ENCODE measurements around the gene CCDC9.

The CCDC9 gene

GRCh38 chr19:47256693-47257410 is 527 bp downstream of the CCDC9 start:
- H3K4me3 ChIP-seq (ENCODE audit: low read depth, low read length), result peak overlapping the region; percentile 89
- H3K9ac ChIP-seq, result no peak overlapping the region
- no peaks in the 10 kb centered on the region for H3K36me3 ChIP-seq (ENCODE audit: control insufficient read depth, insufficient read depth, low read length)
- TF ChIP-seq CTCF (IDR thresholded peaks at IDR 0.05), result no peak
- H3K27ac ChIP-seq, result peak overlapping the region; percentile 82
- no peaks in the 10 kb centered on the region for H3K9me3 ChIP-seq (ENCODE audit: control insufficient read depth, low read length)
- H2AFZ ChIP-seq, result peak overlapping the region; percentile 81
- H3K27me3 ChIP-seq (ENCODE audit: control insufficient read depth, insufficient read depth, low read length), result no peaks in the 10 kb centered on the region
- peak overlapping the region; percentile 28 for H3K4me2 ChIP-seq (ENCODE audit: low read length)
- H3K4me1 ChIP-seq, result peaks cover 9% of the 10 kb centered on the region
- peaks cover 18% of the 10 kb centered on the region for H3K79me2 ChIP-seq

GRCh38 chr19:47257411-47258169 is 1.3 kb downstream of the CCDC9 start:
- Histone ChIP-seq H3K4me3 (ENCODE audit: low read depth, low read length) (peak overlapping the region; percentile 55), H3K9me3 (ENCODE audit: control insufficient read depth, low read length) (no peaks in the 10 kb centered on the region), H3K79me2 (peaks cover 18% of the 10 kb centered on the region), H2AFZ (peak overlapping the region; percentile 81), H3K27ac (peak overlapping the region; percentile 82), H3K4me2 (ENCODE audit: low read length) (peak overlapping the region; percentile 62), H3K36me3 (ENCODE audit: control insufficient read depth, insufficient read depth, low read length) (no peaks in the 10 kb centered on the region), H3K9ac (no peak overlapping the region), H3K27me3 (ENCODE audit: control insufficient read depth, insufficient read depth, low read length) (no peaks in the 10 kb centered on the region), H3K4me1 (peaks cover 9% of the 10 kb centered on the region)
- no peak for TF ChIP-seq CTCF (IDR thresholded peaks at IDR 0.05)

- no peaks in the 10 kb centered on the region for H3K9me3 ChIP-seq (ENCODE audit: control insufficient read depth, low read length)
- no peak overlapping the region for H3K4me2 ChIP-seq (ENCODE audit: low read length)
- peaks cover 9% of the 10 kb centered on the region for H3K4me1 ChIP-seq
- no peaks in the 10 kb centered on the region for H3K27me3 ChIP-seq (ENCODE audit: control insufficient read depth, insufficient read depth, low read length)
- peaks cover 18% of the 10 kb centered on the region for H3K79me2 ChIP-seq
- H3K9ac ChIP-seq, result no peak overlapping the region
- no peak for TF ChIP-seq CTCF (IDR thresholded peaks at IDR 0.05)
- no peak overlapping the region for H3K4me3 ChIP-seq (ENCODE audit: low read depth, low read length)
- no peak overlapping the region for H2AFZ ChIP-seq
- H3K36me3 ChIP-seq (ENCODE audit: control insufficient read depth, insufficient read depth, low read length), result no peaks in the 10 kb centered on the region
- H3K27ac ChIP-seq, result peak overlapping the region; percentile 82
Observed at GRCh38 chr19:47258434-47258833, 2.1 kb downstream of the CCDC9 start.

GRCh38 chr19:47258895-47259555 is 2.7 kb downstream of the CCDC9 start:
- TF ChIP-seq CTCF (IDR thresholded peaks at IDR 0.05), result no peak
- Histone ChIP-seq H3K36me3 (ENCODE audit: control insufficient read depth, insufficient read depth, low read length) (no peaks in the 10 kb centered on the region), H3K27ac (peak overlapping the region; percentile 82), H2AFZ (no peak overlapping the region), H3K4me3 (ENCODE audit: low read depth, low read length) (no peak overlapping the region), H3K27me3 (ENCODE audit: control insufficient read depth, insufficient read depth, low read length) (no peaks in the 10 kb centered on the region), H3K9ac (no peak overlapping the region), H3K79me2 (peaks cover 18% of the 10 kb centered on the region), H3K9me3 (ENCODE audit: control insufficient read depth, low read length) (no peaks in the 10 kb centered on the region), H3K4me2 (ENCODE audit: low read length) (no peak overlapping the region), H3K4me1 (peaks cover 9% of the 10 kb centered on the region)
